Endometrial microvascular endothelial cells (primary cell): ENCODE measurements around the gene PCDHGA6. TPM values are rescaled to one million over a fixed set of nuclear protein-coding genes. Genes with fewer than 3 reads are reported as not detected.
"Not testable (repeated sequence)": the region's sequence is repeated elsewhere in the genome, so short reads cannot be mapped to it uniquely, and the experiment has no call there.

Source experiments
- in situ Hi-C: cut with HindIII; loops from 2 replicates; pipeline ENCODE4 v1.10.0; 2017; ENCODE audit warnings: low sequenced_read_pairs, low pct_unique_long_range_greater_than_20kb; ENCODE audit errors: inconsistent ontology term
- total RNA-seq: library from RNA; depleted of rRNA; stranded (reverse); fragments of >200 nt; gene quantifications from one replicate; pipeline ENCODE4 v1.2.3, GENCODE V29; 2015; ENCODE audit errors: inconsistent ontology term

Gene PCDHGA6
- total RNA-seq, 1 donor from 2014 or later = 1.2 TPM

- in situ Hi-C loops = no loop called here
Measured at GRCh38 chr5:141356133-141356532, 17.6 kb upstream of the PCDHGA6 start.

- in situ Hi-C loops = no loop called here
Measured at GRCh38 chr5:141356950-141357349, 16.7 kb upstream of the PCDHGA6 start.

GRCh38 chr5:141359790-141360426 lies 13.8 kb upstream of the PCDHGA6 start, which contains the start of gene PCDHGB2:
TSS of gene PCDHGB2 (plus strand) at chr5:141359994. CDS start at chr5:141360136, 142 bp downstream.
- in situ Hi-C loops = no loop called here

- in situ Hi-C loops = no loop called here
Measured at GRCh38 chr5:141360685-141361084, 13.0 kb upstream of the PCDHGA6 start.

- in situ Hi-C loops = no loop called here
Measured at GRCh38 chr5:141362719-141363118, 11.0 kb upstream of the PCDHGA6 start.

- in situ Hi-C loops = no loop called here
Measured at GRCh38 chr5:141363952-141364660, 9.6 kb upstream of the PCDHGA6 start, which contains the start of gene PCDHGA5. TSS of gene PCDHGA5 (plus strand) at chr5:141364162. CDS start at chr5:141364331, 169 bp downstream.

GRCh38 chr5:141366016-141366896 lies 7.4 kb upstream of the PCDHGA6 start:
- in situ Hi-C loops = no loop called here

- in situ Hi-C loops = no loop called here
Measured at GRCh38 chr5:141369994-141370848, 3.5 kb upstream of the PCDHGA6 start, which contains the start of gene PCDHGB3. TSS of gene PCDHGB3 (plus strand) at chr5:141370242. CDS start at chr5:141370395, 153 bp downstream.

- in situ Hi-C loops = no loop called here
Measured at GRCh38 chr5:141371572-141372475, 1.9 kb upstream of the PCDHGA6 start.

- in situ Hi-C loops = no loop called here
Measured at GRCh38 chr5:141374627-141375026, 936 bp downstream of the PCDHGA6 start.

GRCh38 chr5:141375444-141376155 lies 1.9 kb downstream of the PCDHGA6 start:
- in situ Hi-C loops = not testable (repeated sequence)

- in situ Hi-C loops = no loop called here
Measured at GRCh38 chr5:141382469-141383294, 9.0 kb downstream of the PCDHGA6 start, which contains the start of gene PCDHGA7. TSS of gene PCDHGA7 (plus strand) at chr5:141382742. CDS start at chr5:141382900, 158 bp downstream.

GRCh38 chr5:141383345-141383744 lies 9.7 kb downstream of the PCDHGA6 start:
- in situ Hi-C loops = no loop called here

GRCh38 chr5:141384471-141385267 lies 11.0 kb downstream of the PCDHGA6 start:
- in situ Hi-C loops = no loop called here
